ENCODE data around the gene DNAAF5. TPM values are rescaled to one million over a fixed set of nuclear protein-coding genes. Genes with fewer than 3 reads are reported as not detected.

Gene DNAAF5
- total and polyA plus RNA-seq, 9 of the 15 experiments (the other 6 are each of a cell fraction or from before 2014, with no cell fraction given) = 3.1 to 69.7 (median 19.1) TPM

DNA sequence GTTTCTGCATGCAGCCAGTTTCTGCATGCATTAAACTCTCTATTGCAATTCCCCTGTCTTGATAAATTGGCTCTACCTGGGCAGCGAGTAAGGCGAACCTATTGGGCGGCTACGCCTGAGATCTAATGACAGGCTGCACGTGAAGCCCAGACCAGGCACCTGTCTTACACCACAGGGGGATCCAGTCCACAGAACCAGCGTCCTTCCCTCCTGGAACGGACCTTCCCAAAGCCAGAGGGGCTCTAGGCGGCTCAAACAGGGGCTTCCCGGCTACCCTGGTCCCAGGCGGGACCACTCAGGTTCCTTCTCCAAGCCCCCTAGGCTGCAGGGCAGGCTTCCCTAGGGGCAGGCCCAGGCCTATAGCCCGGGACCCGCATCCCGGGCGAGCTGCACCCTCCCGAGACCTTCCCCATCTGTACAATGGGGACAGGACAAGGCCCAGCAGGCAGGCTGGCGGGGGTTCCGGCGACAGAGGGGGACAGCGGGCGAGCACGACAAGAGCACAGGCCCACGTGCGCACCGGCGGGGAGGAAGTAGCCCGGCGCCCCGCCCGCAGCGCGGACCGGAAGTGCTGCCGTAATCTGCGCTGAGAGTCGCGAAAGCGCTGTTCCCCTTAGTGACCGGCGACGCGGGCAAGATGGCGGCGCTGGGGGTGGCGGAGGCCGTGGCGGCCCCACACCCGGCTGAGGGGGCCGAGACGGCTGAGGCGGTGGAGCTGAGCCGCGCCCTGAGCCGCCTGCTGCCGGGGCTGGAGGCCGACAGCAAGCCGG, at the start of gene DNAAF5 (continued):
- TF ChIP-seq, protein P1, sequence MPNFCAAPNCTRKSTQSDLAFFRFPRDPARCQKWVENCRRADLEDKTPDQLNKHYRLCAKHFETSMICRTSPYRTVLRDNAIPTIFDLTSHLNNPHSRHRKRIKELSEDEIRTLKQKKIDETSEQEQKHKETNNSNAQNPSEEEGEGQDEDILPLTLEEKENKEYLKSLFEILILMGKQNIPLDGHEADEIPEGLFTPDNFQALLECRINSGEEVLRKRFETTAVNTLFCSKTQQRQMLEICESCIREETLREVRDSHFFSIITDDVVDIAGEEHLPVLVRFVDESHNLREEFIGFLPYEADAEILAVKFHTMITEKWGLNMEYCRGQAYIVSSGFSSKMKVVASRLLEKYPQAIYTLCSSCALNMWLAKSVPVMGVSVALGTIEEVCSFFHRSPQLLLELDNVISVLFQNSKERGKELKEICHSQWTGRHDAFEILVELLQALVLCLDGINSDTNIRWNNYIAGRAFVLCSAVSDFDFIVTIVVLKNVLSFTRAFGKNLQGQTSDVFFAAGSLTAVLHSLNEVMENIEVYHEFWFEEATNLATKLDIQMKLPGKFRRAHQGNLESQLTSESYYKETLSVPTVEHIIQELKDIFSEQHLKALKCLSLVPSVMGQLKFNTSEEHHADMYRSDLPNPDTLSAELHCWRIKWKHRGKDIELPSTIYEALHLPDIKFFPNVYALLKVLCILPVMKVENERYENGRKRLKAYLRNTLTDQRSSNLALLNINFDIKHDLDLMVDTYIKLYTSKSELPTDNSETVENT (CRISPR knock-in tag; IDR thresholded peaks at IDR 0.05) = peak; percentile 35; the same call in 1 of the 2 replicates
- TF ChIP-seq ZNF175 (CRISPR knock-in tag; IDR thresholded peaks at IDR 0.05; ENCODE audit: low read depth) (no peak; the same call in 1 of the 2 replicates), POLR3G (IDR thresholded peaks at IDR 0.05; ENCODE audit: extremely low read depth, insufficient read length, insufficient replicate concordance) (no peak), TAF15 (IDR thresholded peaks at IDR 0.05; ENCODE audit: low read depth, low read length) (no peak), MAFG (tag; conservative IDR thresholded peaks at IDR 0.05) (no peak), ZNF324 (CRISPR knock-in tag; IDR thresholded peaks at IDR 0.05) (peak; percentile 49; the same call in 1 of the 2 replicates), KDM4B (IDR thresholded peaks at IDR 0.05; ENCODE audit: borderline replicate concordance in 2 of 2, low read depth in 1 of 2) (peak in 1 of 2 experiments; percentile 94; a peak in 2 of 4 replicates), TAL1 (IDR thresholded peaks at IDR 0.05) (no peak), BHLHE40 (IDR thresholded peaks at IDR 0.05; ENCODE audit: low read length) (peak; percentile 81), ARNT (IDR thresholded peaks at IDR 0.05) (no peak), BMI1 (IDR thresholded peaks at IDR 0.05; ENCODE audit: low read length) (peak; percentile 55; the same call in 1 of the 2 replicates), FUS (optimal IDR thresholded peaks at IDR 0.05; ENCODE audit: low read depth, low read length) (no peak)
- TF ChIP-seq, protein P2, sequence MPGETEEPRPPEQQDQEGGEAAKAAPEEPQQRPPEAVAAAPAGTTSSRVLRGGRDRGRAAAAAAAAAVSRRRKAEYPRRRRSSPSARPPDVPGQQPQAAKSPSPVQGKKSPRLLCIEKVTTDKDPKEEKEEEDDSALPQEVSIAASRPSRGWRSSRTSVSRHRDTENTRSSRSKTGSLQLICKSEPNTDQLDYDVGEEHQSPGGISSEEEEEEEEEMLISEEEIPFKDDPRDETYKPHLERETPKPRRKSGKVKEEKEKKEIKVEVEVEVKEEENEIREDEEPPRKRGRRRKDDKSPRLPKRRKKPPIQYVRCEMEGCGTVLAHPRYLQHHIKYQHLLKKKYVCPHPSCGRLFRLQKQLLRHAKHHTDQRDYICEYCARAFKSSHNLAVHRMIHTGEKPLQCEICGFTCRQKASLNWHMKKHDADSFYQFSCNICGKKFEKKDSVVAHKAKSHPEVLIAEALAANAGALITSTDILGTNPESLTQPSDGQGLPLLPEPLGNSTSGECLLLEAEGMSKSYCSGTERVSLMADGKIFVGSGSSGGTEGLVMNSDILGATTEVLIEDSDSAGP (CRISPR knock-in tag; IDR thresholded peaks at IDR 0.05) = no peak
- TF ChIP-seq, protein P3, sequence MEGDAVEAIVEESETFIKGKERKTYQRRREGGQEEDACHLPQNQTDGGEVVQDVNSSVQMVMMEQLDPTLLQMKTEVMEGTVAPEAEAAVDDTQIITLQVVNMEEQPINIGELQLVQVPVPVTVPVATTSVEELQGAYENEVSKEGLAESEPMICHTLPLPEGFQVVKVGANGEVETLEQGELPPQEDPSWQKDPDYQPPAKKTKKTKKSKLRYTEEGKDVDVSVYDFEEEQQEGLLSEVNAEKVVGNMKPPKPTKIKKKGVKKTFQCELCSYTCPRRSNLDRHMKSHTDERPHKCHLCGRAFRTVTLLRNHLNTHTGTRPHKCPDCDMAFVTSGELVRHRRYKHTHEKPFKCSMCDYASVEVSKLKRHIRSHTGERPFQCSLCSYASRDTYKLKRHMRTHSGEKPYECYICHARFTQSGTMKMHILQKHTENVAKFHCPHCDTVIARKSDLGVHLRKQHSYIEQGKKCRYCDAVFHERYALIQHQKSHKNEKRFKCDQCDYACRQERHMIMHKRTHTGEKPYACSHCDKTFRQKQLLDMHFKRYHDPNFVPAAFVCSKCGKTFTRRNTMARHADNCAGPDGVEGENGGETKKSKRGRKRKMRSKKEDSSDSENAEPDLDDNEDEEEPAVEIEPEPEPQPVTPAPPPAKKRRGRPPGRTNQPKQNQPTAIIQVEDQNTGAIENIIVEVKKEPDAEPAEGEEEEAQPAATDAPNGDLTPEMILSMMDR (IDR thresholded peaks at IDR 0.05 in 2 of 3, conservative IDR thresholded peaks at IDR 0.05 in 1 of 3; ENCODE audit: insufficient read depth in 2 of 3, low read depth in 1 of 3, low read length in 3 of 3) = no peak
- TF ChIP-seq, protein P4, sequence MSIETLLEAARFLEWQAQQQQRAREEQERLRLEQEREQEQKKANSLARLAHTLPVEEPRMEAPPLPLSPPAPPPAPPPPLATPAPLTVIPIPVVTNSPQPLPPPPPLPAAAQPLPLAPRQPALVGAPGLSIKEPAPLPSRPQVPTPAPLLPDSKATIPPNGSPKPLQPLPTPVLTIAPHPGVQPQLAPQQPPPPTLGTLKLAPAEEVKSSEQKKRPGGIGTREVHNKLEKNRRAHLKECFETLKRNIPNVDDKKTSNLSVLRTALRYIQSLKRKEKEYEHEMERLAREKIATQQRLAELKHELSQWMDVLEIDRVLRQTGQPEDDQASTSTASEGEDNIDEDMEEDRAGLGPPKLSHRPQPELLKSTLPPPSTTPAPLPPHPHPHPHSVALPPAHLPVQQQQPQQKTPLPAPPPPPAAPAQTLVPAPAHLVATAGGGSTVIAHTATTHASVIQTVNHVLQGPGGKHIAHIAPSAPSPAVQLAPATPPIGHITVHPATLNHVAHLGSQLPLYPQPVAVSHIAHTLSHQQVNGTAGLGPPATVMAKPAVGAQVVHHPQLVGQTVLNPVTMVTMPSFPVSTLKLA (conservative IDR thresholded peaks at IDR 0.05) = peak; percentile 99
- TF ChIP-seq, protein P5, sequence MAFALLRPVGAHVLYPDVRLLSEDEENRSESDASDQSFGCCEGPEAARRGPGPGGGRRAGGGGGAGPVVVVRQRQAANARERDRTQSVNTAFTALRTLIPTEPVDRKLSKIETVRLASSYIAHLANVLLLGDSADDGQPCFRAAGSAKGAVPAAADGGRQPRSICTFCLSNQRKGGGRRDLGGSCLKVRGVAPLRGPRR (CRISPR knock-in tag; IDR thresholded peaks at IDR 0.05) = no peak
- TF ChIP-seq, protein P6, sequence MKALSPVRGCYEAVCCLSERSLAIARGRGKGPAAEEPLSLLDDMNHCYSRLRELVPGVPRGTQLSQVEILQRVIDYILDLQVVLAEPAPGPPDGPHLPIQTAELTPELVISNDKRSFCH (CRISPR knock-in tag; IDR thresholded peaks at IDR 0.05) = no peak
- TF ChIP-seq, protein P6 (tag; IDR thresholded peaks at IDR 0.05) = 0 out of 2 replicates have a peak, but pooled peaks have one; percentile 48

Measured in K562 (cell line).